Neural progenitor cell (in vitro differentiated cells): ENCODE results near the gene HAUS6.

Experiments
- CTCF ChIP-seq: fragments of 200-600 bp; sonication (generic); IDR thresholded peaks from 2 replicates; pipeline ENCODE4 v1.5.1; 2017; ENCODE audit warnings: antibody characterized with exemption, mild to moderate bottlenecking
- EZH2 ChIP-seq: fragments of 200-600 bp; sonication (generic); IDR thresholded peaks from 2 replicates; pipeline ENCODE4 v1.6.1; 2017; ENCODE audit warnings: antibody characterized with exemption, mild to moderate bottlenecking, moderate library complexity
- EZH2phosphoT487 ChIP-seq: fragments of 200-600 bp; sonication (generic); IDR thresholded peaks from 2 replicates; pipeline ENCODE4 v1.6.1; 2017; ENCODE audit warnings: antibody characterized with exemption

- TF ChIP-seq CTCF (no peak), EZH2 (no peak), EZH2phosphoT487 (no peak)
Observed at GRCh38 chr9:19113964-19114679, 11.4 kb upstream of the HAUS6 start.
